HEK293 (cell line): ENCODE data around the gene STX16.

Source experiments
- CTCF ChIA-PET: fragments of 350-600 bp; formaldehyde crosslinking; extraction: SDS; loops from one replicate; lab custom pipeline; 2021; ENCODE audit warnings: antibody characterized with exemption; lab: Yijun Ruan, JAX
- POLR2A ChIA-PET: fragments of 300-600 bp; formaldehyde crosslinking; extraction: SDS; loops from one replicate; lab custom pipeline; 2020; ENCODE audit warnings: antibody characterized with exemption, inconsistent platforms; lab: Yijun Ruan, JAX
- H3K27ac ChIP-seq: fragments of 200-500 bp; sonication (Bioruptor generic); 2 replicates; pipeline ENCODE4 v1.5.1; 2014; ENCODE audit warnings: low read depth, low read length, control low read depth, inconsistent platforms; ENCODE audit errors: extremely low read depth
- H3K36me3 ChIP-seq, 2 experiments: fragments of 200-500 bp in 1 of 2; sonication (Bioruptor generic) in 1 of 2; 1 replicate in 1 of 2; 2 replicates in 1 of 2; pipeline ENCODE4 v1.5.1; 2014 to 2017; ENCODE audit warnings: inconsistent platforms in 2 of 2, low read length in 2 of 2; ENCODE audit not compliant: control insufficient read depth in 2 of 2, insufficient read depth in 1 of 2
- H3K4me1 ChIP-seq: fragments of 200-500 bp; sonication (Bioruptor generic); 2 replicates; pipeline ENCODE4 v1.5.1; 2014; ENCODE audit warnings: mild to moderate bottlenecking, low read length, inconsistent platforms; ENCODE audit not compliant: control insufficient read depth, insufficient read depth
- H3K4me3 ChIP-seq: 2 replicates; pipeline ENCODE4 v1.5.1; 2011; ENCODE audit warnings: low read depth, mild to moderate bottlenecking, control low read depth, low read length, moderate library complexity
- H3K9me3 ChIP-seq: fragments of 200-500 bp; sonication (Bioruptor generic); 2 replicates; pipeline ENCODE4 v1.5.1; 2014; ENCODE audit warnings: low read depth, low read length, inconsistent platforms; ENCODE audit not compliant: control insufficient read depth, insufficient read depth
- EGR2 ChIP-seq: fragments of 450-650 bp; formaldehyde crosslinking; IDR thresholded peaks from 2 replicates; pipeline ENCODE4 v1.5.1; 2016; ENCODE audit warnings: low read depth, missing biosample characterization, missing genetic modification characterization
- SCRT1 ChIP-seq: fragments of 450-650 bp; formaldehyde crosslinking; IDR thresholded peaks from 2 replicates; pipeline ENCODE4 v1.5.1; 2016; ENCODE audit warnings: missing biosample characterization, missing genetic modification characterization, borderline replicate concordance
- WT1 ChIP-seq: fragments of 450-650 bp; formaldehyde crosslinking; IDR thresholded peaks from 2 replicates; pipeline ENCODE4 v1.5.1; 2016; ENCODE audit warnings: missing biosample characterization, missing genetic modification characterization
- ZNF157 ChIP-seq: fragments of 450-650 bp; formaldehyde crosslinking; IDR thresholded peaks from 2 replicates; pipeline ENCODE4 v1.5.1; 2016; ENCODE audit warnings: missing biosample characterization, missing genetic modification characterization
- ZNF292 ChIP-seq: fragments of 450-650 bp; formaldehyde crosslinking; IDR thresholded peaks from 2 replicates; pipeline ENCODE4 v1.5.1; 2016; ENCODE audit warnings: low read depth, missing biosample characterization, missing genetic modification characterization, borderline replicate concordance
- ZNF366 ChIP-seq: fragments of 450-650 bp; formaldehyde crosslinking; conservative IDR thresholded peaks from 2 replicates; pipeline ENCODE4 v1.5.1; 2016; ENCODE audit warnings: missing biosample characterization, missing genetic modification characterization
- ZNF391 ChIP-seq: fragments of 450-650 bp; formaldehyde crosslinking; IDR thresholded peaks from 2 replicates; pipeline ENCODE4 v1.5.1; 2016; ENCODE audit warnings: low read depth, missing biosample characterization, missing genetic modification characterization, borderline replicate concordance
- ZNF473 ChIP-seq: fragments of 450-650 bp; formaldehyde crosslinking; IDR thresholded peaks from 2 replicates; pipeline ENCODE4 v1.5.1; 2017; ENCODE audit warnings: missing biosample characterization, missing genetic modification characterization
- ZNF558 ChIP-seq: fragments of 450-650 bp; formaldehyde crosslinking; IDR thresholded peaks from 2 replicates; pipeline ENCODE4 v1.5.1; 2016; ENCODE audit warnings: missing biosample characterization, missing genetic modification characterization
- ZNF654 ChIP-seq: fragments of 450-650 bp; formaldehyde crosslinking; IDR thresholded peaks from 2 replicates; pipeline ENCODE4 v1.5.1; 2016; ENCODE audit warnings: low read depth, missing biosample characterization, missing genetic modification characterization
- ZNF677 ChIP-seq: fragments of 450-650 bp; IDR thresholded peaks from 2 replicates; pipeline ENCODE4 v1.5.0; 2018; ENCODE audit warnings: missing biosample characterization, mild to moderate bottlenecking, missing genetic modification characterization, moderate library complexity
- ZNF777 ChIP-seq: fragments of 450-650 bp; formaldehyde crosslinking; IDR thresholded peaks from 2 replicates; pipeline ENCODE4 v1.5.1; 2017; ENCODE audit warnings: missing biosample characterization, missing genetic modification characterization, borderline replicate concordance
- TF ChIP-seq, protein P1 (sequence below): fragments of 450-650 bp; formaldehyde crosslinking; IDR thresholded peaks from 2 replicates; pipeline ENCODE4 v1.5.1; 2016; ENCODE audit warnings: missing biosample characterization, missing genetic modification characterization, borderline replicate concordance
- TF ChIP-seq, protein P2 (sequence below): fragments of 450-650 bp; formaldehyde crosslinking; IDR thresholded peaks from 2 replicates; pipeline ENCODE4 v1.5.1; 2017; ENCODE audit warnings: missing biosample characterization, missing genetic modification characterization
- TF ChIP-seq, protein P3 (sequence below): fragments of 450-650 bp; formaldehyde crosslinking; IDR thresholded peaks from 2 replicates; pipeline ENCODE4 v1.5.1; 2016; ENCODE audit warnings: missing biosample characterization, missing genetic modification characterization, borderline replicate concordance

STX16 gene

DNA sequence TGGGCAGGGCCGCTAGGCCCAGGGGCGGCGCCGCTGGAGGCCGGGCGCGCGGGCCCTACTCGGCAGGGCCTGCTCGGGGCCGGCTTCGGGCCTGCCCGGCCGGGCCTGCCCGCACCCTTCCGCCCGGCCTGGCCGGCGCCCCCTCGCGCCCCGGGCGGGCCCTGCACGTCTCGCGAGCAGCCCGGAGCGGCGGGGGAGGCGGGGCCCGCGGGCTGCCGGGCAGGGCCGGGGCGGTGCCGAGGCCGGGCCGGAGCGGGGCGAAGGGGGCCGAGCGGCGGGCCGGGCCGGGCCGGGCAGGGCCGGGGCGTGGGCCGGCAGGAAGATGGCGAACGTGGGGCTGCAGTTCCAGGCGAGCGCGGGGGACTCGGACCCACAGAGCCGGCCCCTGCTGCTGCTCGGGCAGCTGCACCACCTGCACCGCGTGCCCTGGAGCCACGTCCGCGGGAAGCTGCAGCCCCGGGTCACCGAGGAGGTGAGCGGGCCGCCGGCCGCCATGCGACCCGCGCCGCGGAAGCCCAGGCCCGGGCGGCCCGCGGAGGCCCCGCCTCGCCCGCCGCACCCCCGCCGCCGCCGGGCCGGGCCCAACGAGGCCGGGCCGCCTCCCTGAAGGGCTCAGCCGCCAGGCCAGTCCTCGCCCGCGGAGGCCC lies 41.6 kb downstream of the STX16 start, which contains the start of gene NPEPL1:
Gene NPEPL1 (plus strand): TSS at position 222 of the 647 bp plus-strand sequence. CDS start 101 bp downstream, at position 323.
- Histone ChIP-seq H3K4me3 (no peak within 1 kb of the TSS; the same call in 1 of the 2 replicates), H3K36me3 (peaks cover 0 to 27% of the 10 kb centered on the region in 2 experiments; a peak in 2 of 3 replicates), H3K27ac (no peak within 1 kb of the TSS), H3K9me3 (no peaks in the 10 kb centered on the region), H3K4me1 (no peaks in the 10 kb centered on the region)
- no peak for TF ChIP-seq ZNF654
- no peak for TF ChIP-seq ZNF777 (tag by site-specific recombination)
- TF ChIP-seq EGR2: no peak
- POLR2A ChIA-PET: no interaction called here
- CTCF ChIA-PET: no interaction called here

DNA sequence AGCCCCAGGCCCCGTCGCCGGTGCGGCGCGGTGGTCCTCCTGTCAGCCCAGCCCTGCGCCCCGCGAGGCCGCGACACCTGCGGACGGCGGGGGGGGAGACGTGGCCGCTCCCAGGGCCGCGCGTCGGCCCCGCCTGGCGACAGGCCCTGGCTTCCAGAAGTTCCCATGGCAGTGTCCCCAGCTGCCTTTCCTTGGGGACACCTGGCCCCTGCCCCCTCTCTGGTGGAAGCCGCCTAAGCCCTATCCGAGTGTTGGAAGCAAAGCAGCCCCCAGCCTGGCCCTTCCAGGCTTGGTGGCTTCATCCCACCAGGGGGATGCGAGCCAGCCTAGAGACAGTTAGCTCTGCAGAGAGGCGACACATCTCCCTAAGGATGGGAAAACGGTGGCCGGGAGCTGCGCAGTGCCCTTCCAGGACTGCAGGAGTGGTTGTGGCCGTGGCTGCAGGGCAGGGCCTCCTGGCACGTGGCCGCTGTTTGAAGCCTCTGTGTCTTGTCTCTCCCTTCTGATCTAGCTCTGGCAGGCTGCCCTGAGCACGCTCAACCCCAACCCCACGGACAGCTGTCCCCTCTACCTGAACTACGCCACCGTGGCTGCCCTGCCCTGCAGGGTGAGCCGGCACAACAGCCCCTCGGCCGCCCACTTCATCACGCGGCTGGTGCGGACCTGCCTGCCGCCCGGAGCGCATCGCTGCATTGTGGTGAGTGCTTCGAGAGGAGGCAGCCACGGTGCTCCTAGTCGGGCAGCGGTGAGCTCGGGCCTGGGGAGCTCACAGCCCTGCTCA lies 42.3 kb downstream of the STX16 start:
- Histone ChIP-seq H3K4me1 (no peaks in the 10 kb centered on the region), H3K9me3 (no peaks in the 10 kb centered on the region), H3K4me3 (no peak overlapping the region), H3K36me3 (peaks cover 0 to 31% of the 10 kb centered on the region in 2 experiments; a peak in 2 of 3 replicates), H3K27ac (no peak overlapping the region)
- CTCF ChIA-PET: no interaction called here
- POLR2A ChIA-PET: no interaction called here
- TF ChIP-seq, protein P1, sequence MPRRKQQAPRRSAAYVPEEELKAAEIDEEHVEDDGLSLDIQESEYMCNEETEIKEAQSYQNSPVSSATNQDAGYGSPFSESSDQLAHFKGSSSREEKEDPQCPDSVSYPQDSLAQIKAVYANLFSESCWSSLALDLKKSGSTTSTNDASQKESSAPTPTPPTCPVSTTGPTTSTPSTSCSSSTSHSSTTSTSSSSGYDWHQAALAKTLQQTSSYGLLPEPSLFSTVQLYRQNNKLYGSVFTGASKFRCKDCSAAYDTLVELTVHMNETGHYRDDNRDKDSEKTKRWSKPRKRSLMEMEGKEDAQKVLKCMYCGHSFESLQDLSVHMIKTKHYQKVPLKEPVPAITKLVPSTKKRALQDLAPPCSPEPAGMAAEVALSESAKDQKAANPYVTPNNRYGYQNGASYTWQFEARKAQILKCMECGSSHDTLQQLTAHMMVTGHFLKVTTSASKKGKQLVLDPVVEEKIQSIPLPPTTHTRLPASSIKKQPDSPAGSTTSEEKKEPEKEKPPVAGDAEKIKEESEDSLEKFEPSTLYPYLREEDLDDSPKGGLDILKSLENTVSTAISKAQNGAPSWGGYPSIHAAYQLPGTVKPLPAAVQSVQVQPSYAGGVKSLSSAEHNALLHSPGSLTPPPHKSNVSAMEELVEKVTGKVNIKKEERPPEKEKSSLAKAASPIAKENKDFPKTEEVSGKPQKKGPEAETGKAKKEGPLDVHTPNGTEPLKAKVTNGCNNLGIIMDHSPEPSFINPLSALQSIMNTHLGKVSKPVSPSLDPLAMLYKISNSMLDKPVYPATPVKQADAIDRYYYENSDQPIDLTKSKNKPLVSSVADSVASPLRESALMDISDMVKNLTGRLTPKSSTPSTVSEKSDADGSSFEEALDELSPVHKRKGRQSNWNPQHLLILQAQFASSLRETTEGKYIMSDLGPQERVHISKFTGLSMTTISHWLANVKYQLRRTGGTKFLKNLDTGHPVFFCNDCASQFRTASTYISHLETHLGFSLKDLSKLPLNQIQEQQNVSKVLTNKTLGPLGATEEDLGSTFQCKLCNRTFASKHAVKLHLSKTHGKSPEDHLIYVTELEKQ (tag by site-specific recombination): no peak
- TF ChIP-seq, protein P2, sequence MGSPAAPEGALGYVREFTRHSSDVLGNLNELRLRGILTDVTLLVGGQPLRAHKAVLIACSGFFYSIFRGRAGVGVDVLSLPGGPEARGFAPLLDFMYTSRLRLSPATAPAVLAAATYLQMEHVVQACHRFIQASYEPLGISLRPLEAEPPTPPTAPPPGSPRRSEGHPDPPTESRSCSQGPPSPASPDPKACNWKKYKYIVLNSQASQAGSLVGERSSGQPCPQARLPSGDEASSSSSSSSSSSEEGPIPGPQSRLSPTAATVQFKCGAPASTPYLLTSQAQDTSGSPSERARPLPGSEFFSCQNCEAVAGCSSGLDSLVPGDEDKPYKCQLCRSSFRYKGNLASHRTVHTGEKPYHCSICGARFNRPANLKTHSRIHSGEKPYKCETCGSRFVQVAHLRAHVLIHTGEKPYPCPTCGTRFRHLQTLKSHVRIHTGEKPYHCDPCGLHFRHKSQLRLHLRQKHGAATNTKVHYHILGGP: no peak
- no peak for TF ChIP-seq ZNF366 (tag by site-specific recombination)
- no peak for TF ChIP-seq ZNF157 (tag by site-specific recombination)
- TF ChIP-seq, protein P3, sequence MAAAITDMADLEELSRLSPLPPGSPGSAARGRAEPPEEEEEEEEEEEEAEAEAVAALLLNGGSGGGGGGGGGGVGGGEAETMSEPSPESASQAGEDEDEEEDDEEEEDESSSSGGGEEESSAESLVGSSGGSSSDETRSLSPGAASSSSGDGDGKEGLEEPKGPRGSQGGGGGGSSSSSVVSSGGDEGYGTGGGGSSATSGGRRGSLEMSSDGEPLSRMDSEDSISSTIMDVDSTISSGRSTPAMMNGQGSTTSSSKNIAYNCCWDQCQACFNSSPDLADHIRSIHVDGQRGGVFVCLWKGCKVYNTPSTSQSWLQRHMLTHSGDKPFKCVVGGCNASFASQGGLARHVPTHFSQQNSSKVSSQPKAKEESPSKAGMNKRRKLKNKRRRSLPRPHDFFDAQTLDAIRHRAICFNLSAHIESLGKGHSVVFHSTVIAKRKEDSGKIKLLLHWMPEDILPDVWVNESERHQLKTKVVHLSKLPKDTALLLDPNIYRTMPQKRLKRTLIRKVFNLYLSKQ: no peak
- TF ChIP-seq WT1: no peak
- TF ChIP-seq ZNF558 (tag by site-specific recombination): no peak
- TF ChIP-seq ZNF473 (tag by site-specific recombination): no peak
- no peak for TF ChIP-seq ZNF391 (tag by site-specific recombination)
- TF ChIP-seq SCRT1 (tag by site-specific recombination): no peak
- TF ChIP-seq ZNF677 (tag by site-specific recombination): no peak
- TF ChIP-seq ZNF292 (tag by site-specific recombination): no peak
